Smooth muscle cell (in vitro differentiated cells): ENCODE measurements around the gene TECTA. TPM values are rescaled to one million over a fixed set of nuclear protein-coding genes. Genes with fewer than 3 reads are reported as not detected.

ENCODE experiments used
- DNase-seq: peaks from one replicate; lab custom pipeline; 2025; ENCODE audit not compliant: unreplicated experiment; lab: John Stamatoyannopoulos, UW
- H2AFZ ChIP-seq: fragments of 200-600 bp; sonication (generic); 2 replicates; pipeline ENCODE4 v1.6.0; 2016; ENCODE audit warnings: antibody characterized with exemption, low read depth, mild to moderate bottlenecking
- H3F3A ChIP-seq: fragments of 200-600 bp; sonication (generic); 2 replicates; pipeline ENCODE4 v1.6.0; 2017; ENCODE audit warnings: antibody characterized with exemption, low read depth
- H3K27ac ChIP-seq: fragments of 200-600 bp; sonication (generic); 2 replicates; pipeline ENCODE4 v1.5.1; 2016; ENCODE audit warnings: low read depth, mild to moderate bottlenecking
- H3K27me3 ChIP-seq: fragments of 200-600 bp; sonication (generic); 2 replicates; pipeline ENCODE4 v1.6.1; 2016; ENCODE audit warnings: low read depth, mild to moderate bottlenecking
- H3K36me3 ChIP-seq: fragments of 200-600 bp; sonication (generic); 2 replicates; pipeline ENCODE4 v1.5.1; 2016; ENCODE audit warnings: low read depth
- H3K4me1 ChIP-seq: fragments of 200-600 bp; sonication (generic); 2 replicates; pipeline ENCODE4 v1.5.1; 2016; ENCODE audit warnings: low read depth
- H3K4me2 ChIP-seq: fragments of 200-600 bp; sonication (generic); 2 replicates; pipeline ENCODE4 v1.6.0; 2016; ENCODE audit warnings: mild to moderate bottlenecking
- H3K4me3 ChIP-seq: fragments of 200-600 bp; sonication (generic); 2 replicates; pipeline ENCODE4 v1.5.1; 2016; ENCODE audit warnings: mild to moderate bottlenecking
- H3K79me2 ChIP-seq: fragments of 200-600 bp; sonication (generic); 2 replicates; pipeline ENCODE4 v1.6.0; 2016; ENCODE audit warnings: low read depth, mild to moderate bottlenecking
- H3K9ac ChIP-seq: fragments of 200-600 bp; sonication (generic); 2 replicates; pipeline ENCODE4 v1.6.0; 2016; ENCODE audit warnings: low read depth
- H3K9me3 ChIP-seq: fragments of 200-600 bp; sonication (generic); replicated peaks from 2 replicates; pipeline ENCODE4 v1.5.1; 2016; ENCODE audit warnings: low read depth
- H4K20me1 ChIP-seq: fragments of 200-600 bp; sonication (generic); 2 replicates; pipeline ENCODE4 v1.6.0; 2016; ENCODE audit warnings: low read depth
- WGBS: methylation state at CpG from one replicate; pipeline ENCODE4 v1.1.7; 2016; ENCODE audit warnings: low lambda C conversion rate; 5-methylcytosine and 5-hydroxymethylcytosine counted together
- polyA plus RNA-seq: library from polyadenylated mRNA; unstranded; fragments of >200 nt; fragmentation: Nextera tagmentation; extraction: Ambion mirVana; gene quantifications from 2 replicates; pipeline ENCODE4 v1.2.1, GENCODE V29; 2016
- total RNA-seq: library from RNA; depleted of rRNA; stranded (reverse); fragments of >200 nt; gene quantifications from 2 replicates; pipeline ENCODE4 v1.2.3, GENCODE V29; 2014
- TF ChIP-seq, protein P1 (sequence below): fragments of 200-600 bp; sonication (generic); IDR thresholded peaks from 2 replicates; pipeline ENCODE4 v1.5.1; 2017; ENCODE audit warnings: borderline replicate concordance, mild to moderate bottlenecking, antibody characterized with exemption; ENCODE audit not compliant: insufficient read depth, poor library complexity, severe bottlenecking

Gene TECTA
- total and polyA plus RNA-seq, 2 experiments from 2014 or later = 0.59 to 1.5 TPM

DNA sequence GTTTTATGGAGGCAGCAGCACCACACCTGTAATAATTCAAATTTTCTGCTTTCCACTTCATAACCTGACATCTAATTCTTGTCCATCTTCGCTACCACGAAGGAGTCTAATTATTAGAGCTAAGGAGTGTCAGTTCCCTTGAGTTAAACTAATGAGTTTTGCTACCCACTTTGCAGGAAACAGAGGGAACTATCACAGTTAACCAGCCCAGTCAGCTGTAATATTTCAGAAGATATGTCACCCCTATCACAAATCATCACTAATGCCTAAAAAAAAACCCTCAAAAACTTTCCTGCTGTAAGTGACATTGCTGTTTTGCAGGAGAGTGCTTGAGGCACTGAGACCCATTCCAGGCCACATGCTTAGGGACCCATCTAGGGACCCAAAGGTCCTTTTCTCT, 8.4 kb downstream of the TECTA start:
- Histone ChIP-seq H3K27me3 (peaks cover 14% of the 10 kb centered on the region), H3K4me3 (no peak overlapping the region), H3K79me2 (no peaks in the 10 kb centered on the region), H4K20me1 (no peaks in the 10 kb centered on the region), H3K9me3 (no peaks in the 10 kb centered on the region), H3K4me1 (peaks cover 7% of the 10 kb centered on the region), H3K4me2 (no peak overlapping the region), H3K9ac (no peak overlapping the region), H3K36me3 (no peaks in the 10 kb centered on the region), H2AFZ (no peak overlapping the region), H3F3A (no peaks in the 10 kb centered on the region), H3K27ac (no peak overlapping the region)
- TF ChIP-seq, protein P1, sequence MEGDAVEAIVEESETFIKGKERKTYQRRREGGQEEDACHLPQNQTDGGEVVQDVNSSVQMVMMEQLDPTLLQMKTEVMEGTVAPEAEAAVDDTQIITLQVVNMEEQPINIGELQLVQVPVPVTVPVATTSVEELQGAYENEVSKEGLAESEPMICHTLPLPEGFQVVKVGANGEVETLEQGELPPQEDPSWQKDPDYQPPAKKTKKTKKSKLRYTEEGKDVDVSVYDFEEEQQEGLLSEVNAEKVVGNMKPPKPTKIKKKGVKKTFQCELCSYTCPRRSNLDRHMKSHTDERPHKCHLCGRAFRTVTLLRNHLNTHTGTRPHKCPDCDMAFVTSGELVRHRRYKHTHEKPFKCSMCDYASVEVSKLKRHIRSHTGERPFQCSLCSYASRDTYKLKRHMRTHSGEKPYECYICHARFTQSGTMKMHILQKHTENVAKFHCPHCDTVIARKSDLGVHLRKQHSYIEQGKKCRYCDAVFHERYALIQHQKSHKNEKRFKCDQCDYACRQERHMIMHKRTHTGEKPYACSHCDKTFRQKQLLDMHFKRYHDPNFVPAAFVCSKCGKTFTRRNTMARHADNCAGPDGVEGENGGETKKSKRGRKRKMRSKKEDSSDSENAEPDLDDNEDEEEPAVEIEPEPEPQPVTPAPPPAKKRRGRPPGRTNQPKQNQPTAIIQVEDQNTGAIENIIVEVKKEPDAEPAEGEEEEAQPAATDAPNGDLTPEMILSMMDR = no peak
- WGBS = 98% methylated on average over 2 of the region's 2 CpGs
- DNase-seq = no peak

DNA sequence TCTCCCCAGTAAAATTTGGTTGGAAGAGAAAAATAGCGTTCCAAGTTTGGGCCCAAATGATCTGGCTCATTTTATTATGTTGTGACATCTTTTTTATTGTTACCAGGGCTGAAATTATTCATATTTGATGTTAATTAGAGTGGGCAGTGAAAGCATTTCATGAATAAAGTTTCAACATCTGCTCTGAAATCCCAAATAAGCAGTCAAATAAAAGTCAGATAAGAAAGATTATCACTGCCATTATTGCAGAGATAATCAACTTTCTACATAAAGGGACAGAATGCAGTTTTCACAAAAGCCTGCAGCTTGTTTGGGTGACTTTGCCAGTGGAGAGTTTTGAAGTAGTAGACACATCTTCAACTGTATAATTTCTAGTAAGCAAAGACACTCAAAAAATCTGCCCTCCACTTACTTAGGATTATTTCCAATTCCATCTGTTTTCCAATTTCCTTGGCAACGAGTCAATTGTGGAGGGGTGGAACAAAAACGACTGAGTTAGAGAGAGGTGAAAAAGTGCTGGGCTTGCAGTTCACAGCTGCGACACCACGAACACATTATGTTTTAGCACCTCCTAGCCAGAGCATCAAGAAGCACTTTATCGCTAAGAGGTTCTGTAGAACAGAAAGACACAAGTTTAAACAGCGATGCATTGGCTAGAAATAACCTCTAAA, 9.0 kb downstream of the TECTA start:
- no peak for DNase-seq
- Histone ChIP-seq H3K4me3 (no peak overlapping the region), H3K27ac (no peak overlapping the region), H2AFZ (no peak overlapping the region), H3K9me3 (no peaks in the 10 kb centered on the region), H3K9ac (no peak overlapping the region), H3K27me3 (peaks cover 14% of the 10 kb centered on the region), H4K20me1 (no peaks in the 10 kb centered on the region), H3F3A (no peaks in the 10 kb centered on the region), H3K4me2 (no peak overlapping the region), H3K4me1 (peaks cover 7% of the 10 kb centered on the region), H3K79me2 (no peaks in the 10 kb centered on the region), H3K36me3 (no peaks in the 10 kb centered on the region)
- 72% methylated on average over 7 of the region's 7 CpGs for WGBS
- TF ChIP-seq, protein P1 = no peak

DNA sequence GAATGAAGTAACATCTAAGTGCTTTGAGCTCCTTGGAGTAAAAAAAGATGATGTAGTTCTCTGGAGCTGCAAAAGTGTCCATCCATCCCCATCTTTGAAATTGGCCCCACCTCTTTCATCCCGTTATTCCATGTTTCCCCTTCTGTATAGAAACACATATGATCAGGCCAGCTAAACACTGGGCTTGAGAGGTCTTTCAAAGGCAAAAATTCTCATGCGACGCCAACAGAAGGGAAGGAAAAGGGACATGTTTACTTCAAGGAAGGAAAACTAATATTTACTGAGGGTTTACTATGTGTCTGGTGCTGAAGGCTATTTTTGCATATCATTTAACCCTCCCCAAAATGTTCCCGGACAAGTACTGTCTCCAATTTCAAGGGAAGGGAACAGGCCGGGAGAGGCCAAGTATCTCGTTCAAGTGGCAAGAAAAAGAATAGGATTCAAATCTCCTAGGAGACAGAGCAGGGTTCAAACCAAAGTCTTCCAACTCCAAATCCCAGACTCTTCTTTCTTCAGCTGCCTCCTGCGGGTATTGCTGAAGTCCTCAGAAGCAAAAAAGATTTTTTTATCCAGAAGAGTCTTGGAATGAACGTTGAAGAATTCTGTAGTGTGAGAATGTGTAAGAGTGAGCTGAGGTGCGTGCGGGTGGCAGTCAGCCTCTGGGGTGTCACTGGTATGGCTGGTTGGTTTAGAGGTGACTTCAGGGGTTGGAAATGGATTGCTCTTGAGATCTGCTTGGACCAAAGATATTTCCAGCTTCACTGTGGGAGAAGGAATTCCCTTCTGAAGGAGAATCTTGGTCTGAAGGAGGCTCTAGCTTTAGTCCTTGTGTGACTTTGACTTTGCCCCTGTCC, 10.1 kb downstream of the TECTA start:
- H3K4me3 ChIP-seq = no peak overlapping the region

More for the DNA sequence above, 10.1 kb downstream of the TECTA start:
- H4K20me1 ChIP-seq = no peaks in the 10 kb centered on the region
- no peak overlapping the region for H2AFZ ChIP-seq
- no peak overlapping the region for H3K9ac ChIP-seq
- H3K79me2 ChIP-seq = no peaks in the 10 kb centered on the region
- H3F3A ChIP-seq = no peaks in the 10 kb centered on the region
- H3K27me3 ChIP-seq = peaks cover 14% of the 10 kb centered on the region
- TF ChIP-seq, protein P1 = no peak
- peaks cover 7% of the 10 kb centered on the region for H3K4me1 ChIP-seq
- H3K9me3 ChIP-seq = no peaks in the 10 kb centered on the region
- no peak overlapping the region for H3K27ac ChIP-seq
- no peaks in the 10 kb centered on the region for H3K36me3 ChIP-seq
- H3K4me2 ChIP-seq = no peak overlapping the region
- WGBS = 90% methylated on average over 10 of the region's 10 CpGs
- no peak for DNase-seq
